LNCaP clone FGC (cell line): ENCODE measurements around the gene ADRB2.

ENCODE experiments used
- DNase-seq: peaks from one replicate; pipeline ENCODE4 v3.0.0-alpha.2; 2011; ENCODE audit warnings: low read depth
- H3K4me3 ChIP-seq: 2 replicates; pipeline ENCODE4 v1.5.1; 2011; ENCODE audit warnings: mild to moderate bottlenecking, low read depth, low read length, control low read depth
- TF ChIP-seq, protein P1 (sequence below): IDR thresholded peaks from 2 replicates; pipeline ENCODE4 v1.5.1; 2012; ENCODE audit warnings: mild to moderate bottlenecking; ENCODE audit not compliant: control insufficient read depth, insufficient read depth; ENCODE audit errors: extremely low read depth

The ADRB2 gene

GRCh38 chr5:148805326-148806290 lies 20.8 kb upstream of the ADRB2 start:
- TF ChIP-seq, protein P1, sequence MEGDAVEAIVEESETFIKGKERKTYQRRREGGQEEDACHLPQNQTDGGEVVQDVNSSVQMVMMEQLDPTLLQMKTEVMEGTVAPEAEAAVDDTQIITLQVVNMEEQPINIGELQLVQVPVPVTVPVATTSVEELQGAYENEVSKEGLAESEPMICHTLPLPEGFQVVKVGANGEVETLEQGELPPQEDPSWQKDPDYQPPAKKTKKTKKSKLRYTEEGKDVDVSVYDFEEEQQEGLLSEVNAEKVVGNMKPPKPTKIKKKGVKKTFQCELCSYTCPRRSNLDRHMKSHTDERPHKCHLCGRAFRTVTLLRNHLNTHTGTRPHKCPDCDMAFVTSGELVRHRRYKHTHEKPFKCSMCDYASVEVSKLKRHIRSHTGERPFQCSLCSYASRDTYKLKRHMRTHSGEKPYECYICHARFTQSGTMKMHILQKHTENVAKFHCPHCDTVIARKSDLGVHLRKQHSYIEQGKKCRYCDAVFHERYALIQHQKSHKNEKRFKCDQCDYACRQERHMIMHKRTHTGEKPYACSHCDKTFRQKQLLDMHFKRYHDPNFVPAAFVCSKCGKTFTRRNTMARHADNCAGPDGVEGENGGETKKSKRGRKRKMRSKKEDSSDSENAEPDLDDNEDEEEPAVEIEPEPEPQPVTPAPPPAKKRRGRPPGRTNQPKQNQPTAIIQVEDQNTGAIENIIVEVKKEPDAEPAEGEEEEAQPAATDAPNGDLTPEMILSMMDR, result no peak
- no peak overlapping the region for H3K4me3 ChIP-seq
- DNase-seq, result no peak

GRCh38 chr5:148806520-148806931 lies 19.9 kb upstream of the ADRB2 start:
- no peak overlapping the region for H3K4me3 ChIP-seq
- no peak for DNase-seq
- TF ChIP-seq, protein P1, result no peak

DNA sequence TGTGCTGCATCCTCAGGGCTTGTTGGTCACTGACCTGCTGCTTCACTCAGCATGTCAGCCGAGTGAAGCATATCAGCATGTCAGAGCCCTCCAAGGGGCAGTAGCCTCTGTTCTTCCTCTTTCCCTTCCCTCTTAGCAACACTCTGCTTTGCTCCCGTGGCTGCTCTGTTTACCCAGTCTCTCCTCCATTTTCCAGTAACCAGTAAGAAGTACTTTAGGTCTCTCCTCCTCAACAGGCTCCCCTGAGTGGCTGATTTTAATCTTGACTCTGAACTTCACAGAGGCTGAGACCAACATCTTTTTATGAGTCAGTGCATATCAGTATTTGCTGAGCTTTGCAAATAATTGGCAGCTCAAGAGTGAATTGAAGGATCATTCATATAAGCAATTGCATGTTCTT lies 18.6 kb upstream of the ADRB2 start:
- TF ChIP-seq, protein P1, result no peak
- no peak overlapping the region for H3K4me3 ChIP-seq
- DNase-seq, result no peak

GRCh38 chr5:148808864-148809642 lies 17.4 kb upstream of the ADRB2 start:
- TF ChIP-seq, protein P1, result no peak
- H3K4me3 ChIP-seq, result peak overlapping the region; percentile 43
- no peak for DNase-seq

DNA sequence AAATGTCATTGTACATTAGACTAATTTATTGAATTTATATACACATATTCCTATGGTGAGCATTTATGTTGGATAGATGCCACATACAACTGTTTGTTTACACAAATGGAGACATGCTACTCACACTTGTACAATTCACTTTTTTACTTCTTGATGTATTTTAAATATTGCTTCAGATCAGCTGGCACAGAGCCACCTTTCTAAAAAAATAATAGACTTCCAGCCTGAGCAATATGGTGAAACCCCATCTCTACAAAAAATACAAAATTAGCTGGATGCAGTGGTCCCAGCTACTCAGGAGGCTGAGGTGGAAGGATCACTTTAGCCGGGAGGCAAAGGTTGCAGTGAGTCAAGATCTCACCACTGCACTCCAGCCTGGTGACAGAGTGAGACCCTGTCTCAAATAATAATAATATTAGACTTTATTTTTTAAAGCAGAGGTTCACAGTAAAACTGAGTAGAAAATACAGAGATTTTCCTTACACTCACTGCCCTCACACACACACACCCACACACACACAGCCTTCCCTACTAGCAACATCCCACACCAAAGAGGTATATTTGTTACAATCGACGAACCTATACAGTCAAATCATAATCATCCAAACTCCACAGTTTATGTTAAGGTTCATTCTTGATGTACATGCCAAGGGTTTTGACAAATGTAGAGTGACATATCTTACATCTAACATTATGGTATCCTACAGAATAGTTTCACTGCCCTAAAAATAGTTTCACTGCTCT lies 16.5 kb upstream of the ADRB2 start:
- H3K4me3 ChIP-seq, result peak overlapping the region; percentile 43
- TF ChIP-seq, protein P1, result no peak
- DNase-seq, result no peak

GRCh38 chr5:148810823-148811222 lies 15.6 kb upstream of the ADRB2 start:
- H3K4me3 ChIP-seq, result no peak overlapping the region
- TF ChIP-seq, protein P1, result no peak
- DNase-seq, result no peak
